ENCODE data around the gene FLCN. TPM values are rescaled to one million over a fixed set of nuclear protein-coding genes. Genes with fewer than 3 reads are reported as not detected.

FLCN gene
- total and polyA plus RNA-seq, 2 of the 13 experiments (the other 11 are each of a cell fraction or from before 2014, with no cell fraction given), result 16.6 to 24.9 TPM

- TF ChIP-seq MYPOP (CRISPR knock-in tag; IDR thresholded peaks at IDR 0.05), result peak; percentile 85; the same call in 1 of the 2 replicates
- TF ChIP-seq GRHL1 (CRISPR knock-in tag; conservative IDR thresholded peaks at IDR 0.05), result no peak
- TF ChIP-seq ADNP (CRISPR knock-in tag; IDR thresholded peaks at IDR 0.05), result 0 out of 2 replicates have a peak, but pooled peaks have one; percentile 15
- peak; percentile 77 for TF ChIP-seq ZNF574 (CRISPR knock-in tag; IDR thresholded peaks at IDR 0.05)
- no peak for TF ChIP-seq ZC3H4 (CRISPR knock-in tag; IDR thresholded peaks at IDR 0.05; ENCODE audit: borderline replicate concordance)
- TF ChIP-seq ZNF232 (CRISPR knock-in tag; IDR thresholded peaks at IDR 0.05; ENCODE audit: borderline replicate concordance), result peak; percentile 12; the same call in 1 of the 2 replicates
- TF ChIP-seq STAG1 (CRISPR knock-in tag; IDR thresholded peaks at IDR 0.05), result no peak
- TF ChIP-seq PITX1 (CRISPR knock-in tag; IDR thresholded peaks at IDR 0.05), result peak; percentile 57
- no peak for TF ChIP-seq RBM22 (optimal IDR thresholded peaks at IDR 0.05; ENCODE audit: low read length)
- TF ChIP-seq ZNF503 (CRISPR knock-in tag; IDR thresholded peaks at IDR 0.05), result no peak
- TF ChIP-seq ZUFSP (CRISPR knock-in tag; IDR thresholded peaks at IDR 0.05; ENCODE audit: borderline replicate concordance), result no peak
- peak; percentile 68; the same call in 1 of the 2 replicates for TF ChIP-seq ZNF430 (CRISPR knock-in tag; IDR thresholded peaks at IDR 0.05)
- peak; percentile 75; the same call in 1 of the 2 replicates for TF ChIP-seq KDM3A (CRISPR knock-in tag; IDR thresholded peaks at IDR 0.05; ENCODE audit: low read depth)
- TF ChIP-seq ZNF143 (CRISPR knock-in tag; IDR thresholded peaks at IDR 0.05), result peak; percentile 53
- no peak for TF ChIP-seq RFX5 (IDR thresholded peaks at IDR 0.05; ENCODE audit: low read depth, low read length)
- TF ChIP-seq PREB (CRISPR knock-in tag; IDR thresholded peaks at IDR 0.05), result no peak
- peak; percentile 83; the same call in 1 of the 2 replicates for TF ChIP-seq ZNF543 (CRISPR knock-in tag; IDR thresholded peaks at IDR 0.05)
- TF ChIP-seq ZNF589 (CRISPR knock-in tag; conservative IDR thresholded peaks at IDR 0.05), result peak; percentile 92
These were observed 30.6 kb downstream of the FLCN start, which contains the start of gene PLD6 (continued) for GRCh38 chr17:17206124-17206912.
